ENCODE results near the gene MYOM1.

Gene MYOM1

GRCh38 chr18:3164381-3164780, 55.4 kb downstream of the MYOM1 start:
- no peak for DNase-seq (ENCODE audit: low read depth)
- H3K4me3 ChIP-seq (ENCODE audit: control insufficient read depth, low read depth, low read length), result no peak overlapping the region
- no peak for TF ChIP-seq CTCF (conservative IDR thresholded peaks at IDR 0.05; ENCODE audit: control insufficient read depth, insufficient read depth, low read depth, low read length)

DNA sequence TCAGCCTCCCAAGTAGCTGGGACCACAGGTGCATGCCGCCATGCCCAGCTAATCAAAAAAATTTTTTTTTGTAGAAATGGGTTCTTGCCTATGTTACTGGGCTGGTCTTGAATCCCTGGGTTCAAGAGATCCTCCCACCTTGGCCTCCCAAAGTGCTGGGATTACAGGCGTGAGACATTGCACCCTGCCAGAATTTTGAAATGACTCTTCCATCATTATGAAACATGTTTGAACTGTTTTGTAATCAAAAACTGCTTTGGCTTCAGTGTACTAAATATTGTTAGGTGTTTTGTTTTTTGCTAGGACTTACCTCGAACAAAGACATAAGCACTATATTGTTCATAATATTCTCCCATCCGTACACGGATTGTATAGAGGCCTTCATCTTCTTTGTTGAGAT, 55.8 kb downstream of the MYOM1 start:
- DNase-seq (ENCODE audit: low read depth), result no peak
- no peak for TF ChIP-seq CTCF (conservative IDR thresholded peaks at IDR 0.05; ENCODE audit: control insufficient read depth, insufficient read depth, low read depth, low read length)

GRCh38 chr18:3162181-3162580, 57.6 kb downstream of the MYOM1 start:
- no peak for TF ChIP-seq CTCF (conservative IDR thresholded peaks at IDR 0.05; ENCODE audit: control insufficient read depth, insufficient read depth, low read depth, low read length)
- no peak overlapping the region for H3K4me3 ChIP-seq (ENCODE audit: control insufficient read depth, low read depth, low read length)
- peak; percentile 45 for DNase-seq (ENCODE audit: low read depth)

More for the DNA sequence above, 55.8 kb downstream of the MYOM1 start:
- H3K4me3 ChIP-seq (ENCODE audit: control insufficient read depth, low read depth, low read length), result no peak overlapping the region

DNA sequence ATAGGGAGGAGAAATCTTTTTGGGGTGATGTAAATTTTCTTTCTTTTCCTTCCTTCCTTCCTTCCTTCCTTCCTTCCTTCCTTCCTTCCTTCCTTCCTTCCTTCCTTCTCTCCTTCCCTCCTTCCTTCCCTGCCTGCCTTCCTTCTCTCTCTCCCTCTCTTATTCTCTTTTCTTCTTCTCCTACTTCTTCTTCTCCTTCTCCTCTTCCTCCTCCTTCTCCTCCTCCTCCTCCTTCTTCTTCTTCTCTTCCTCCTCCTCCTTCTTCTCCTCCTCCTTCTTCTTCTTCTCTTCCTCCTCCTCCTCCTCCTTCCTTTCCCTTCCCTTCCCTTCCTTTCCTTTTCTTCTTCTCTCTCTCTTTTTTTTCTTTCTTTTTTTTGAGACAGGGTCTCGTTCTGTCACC, 59.9 kb downstream of the MYOM1 start:
- H3K4me3 ChIP-seq (ENCODE audit: control insufficient read depth, low read depth, low read length), result no peak overlapping the region
- TF ChIP-seq CTCF (conservative IDR thresholded peaks at IDR 0.05; ENCODE audit: control insufficient read depth, insufficient read depth, low read depth, low read length), result no peak
- DNase-seq (ENCODE audit: low read depth), result no peak

- no peak for TF ChIP-seq CTCF (conservative IDR thresholded peaks at IDR 0.05; ENCODE audit: control insufficient read depth, insufficient read depth, low read depth, low read length)
- no peak for DNase-seq (ENCODE audit: low read depth)
- H3K4me3 ChIP-seq (ENCODE audit: control insufficient read depth, low read depth, low read length), result no peak overlapping the region
These were observed 62.2 kb downstream of the MYOM1 start for GRCh38 chr18:3157606-3158005.

DNA sequence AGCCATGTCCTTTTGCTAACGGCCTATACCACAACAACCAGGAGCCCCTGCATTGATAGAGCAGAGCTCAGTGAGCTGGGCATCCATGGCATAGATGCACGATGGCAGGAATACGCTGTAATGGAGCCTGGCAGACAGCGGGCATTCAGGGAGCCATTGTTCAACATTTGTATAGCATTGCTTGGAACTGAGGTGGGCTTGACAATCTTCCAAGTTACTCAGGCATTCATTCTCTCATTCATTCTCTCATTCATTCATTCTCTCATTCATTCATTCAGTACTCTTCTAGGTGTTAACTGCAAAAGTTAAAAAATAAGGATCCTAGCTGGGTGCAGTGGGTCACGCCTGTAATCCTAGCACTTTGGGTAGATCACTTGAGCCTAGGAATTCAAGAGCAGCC, 62.7 kb downstream of the MYOM1 start:
- no peak for TF ChIP-seq CTCF (conservative IDR thresholded peaks at IDR 0.05; ENCODE audit: control insufficient read depth, insufficient read depth, low read depth, low read length)
- no peak overlapping the region for H3K4me3 ChIP-seq (ENCODE audit: control insufficient read depth, low read depth, low read length)
- no peak for DNase-seq (ENCODE audit: low read depth)

GRCh38 chr18:3156325-3156640, 63.5 kb downstream of the MYOM1 start:
- no peak overlapping the region for H3K4me3 ChIP-seq (ENCODE audit: control insufficient read depth, low read depth, low read length)
- no peak for DNase-seq (ENCODE audit: low read depth)

More at GRCh38 chr18:3156325-3156640, 63.5 kb downstream of the MYOM1 start:
- no peak for TF ChIP-seq CTCF (conservative IDR thresholded peaks at IDR 0.05; ENCODE audit: control insufficient read depth, insufficient read depth, low read depth, low read length)

Measured in fibroblast of mammary gland (primary cell).